SIG-M5 (cell line): ENCODE results near the gene PAIP2.
"Not testable (repeated sequence)": the region's sequence is repeated elsewhere in the genome, so short reads cannot be mapped to it uniquely, and the experiment has no call there.

Source experiments
- DNase-seq: peaks from one replicate; lab custom pipeline; 2025; lab: John Stamatoyannopoulos, UW

The PAIP2 gene

GRCh38 chr5:139378101-139378825, 36.6 kb downstream of the PAIP2 start:
- no peak for DNase-seq

DNA sequence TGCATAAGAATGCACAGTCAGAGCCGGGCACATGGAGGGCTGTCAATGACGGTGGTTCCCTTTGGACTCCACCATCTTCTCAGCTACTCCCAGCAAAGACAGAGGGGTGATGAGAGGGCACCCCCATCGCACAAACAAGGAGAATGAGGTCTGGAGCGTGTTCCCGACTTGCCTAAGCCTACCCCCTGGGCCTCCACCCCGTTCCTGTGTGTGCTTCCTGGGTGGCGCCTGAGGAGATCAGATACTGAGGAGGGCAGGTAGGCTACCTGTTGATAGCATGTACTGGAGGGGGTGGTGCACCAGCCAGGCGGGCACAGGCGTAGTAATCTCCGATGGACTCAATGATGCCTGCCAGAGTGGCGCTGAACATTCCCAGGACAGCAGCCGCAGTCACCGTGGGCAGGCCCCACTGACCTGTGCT, 37.3 kb downstream of the PAIP2 start:
- no peak for DNase-seq

DNA sequence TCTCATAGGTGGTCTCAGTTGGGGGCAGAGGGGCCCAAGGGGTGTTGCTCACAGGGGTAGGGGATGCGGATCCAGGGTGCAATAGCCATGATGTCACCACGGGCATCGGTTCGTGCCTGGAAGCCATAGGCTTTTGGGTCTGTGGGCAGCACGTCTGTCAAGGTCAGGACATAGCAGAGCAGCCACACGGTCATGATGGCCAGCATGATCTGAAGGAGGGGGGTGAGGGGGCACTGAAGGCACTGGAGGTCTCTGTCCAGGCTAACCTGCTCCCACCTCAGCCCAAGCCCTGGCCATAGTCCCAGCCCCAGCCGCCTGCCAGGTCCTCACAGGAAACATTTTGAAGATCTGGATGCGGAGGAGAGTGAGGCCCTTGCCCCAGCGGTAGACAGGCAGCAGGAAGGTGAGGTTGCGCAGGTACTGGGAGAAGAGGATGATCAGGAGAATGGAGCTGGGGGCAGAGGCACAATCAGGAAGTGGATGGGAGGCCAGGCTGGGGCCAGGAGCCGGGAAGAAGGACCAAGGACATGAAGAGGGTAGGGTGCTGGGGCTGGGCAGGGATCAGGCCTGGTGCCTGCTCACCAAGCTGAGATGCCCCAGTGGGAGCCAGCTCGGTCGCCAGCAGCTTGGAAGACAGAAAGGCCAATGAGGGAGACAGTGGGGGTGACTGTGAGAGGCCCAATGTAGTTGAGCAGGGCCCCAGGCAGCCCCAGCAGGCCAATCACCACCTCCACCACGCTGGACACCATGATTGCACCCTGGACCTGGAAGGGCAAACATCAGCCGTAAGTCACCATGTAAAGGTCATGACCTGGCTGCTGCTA, 38.2 kb downstream of the PAIP2 start:
- DNase-seq, result no peak

GRCh38 chr5:139381837-139382761, 40.4 kb downstream of the PAIP2 start:
- no peak for DNase-seq

GRCh38 chr5:139382807-139383206, 41.2 kb downstream of the PAIP2 start:
- DNase-seq, result no peak

DNA sequence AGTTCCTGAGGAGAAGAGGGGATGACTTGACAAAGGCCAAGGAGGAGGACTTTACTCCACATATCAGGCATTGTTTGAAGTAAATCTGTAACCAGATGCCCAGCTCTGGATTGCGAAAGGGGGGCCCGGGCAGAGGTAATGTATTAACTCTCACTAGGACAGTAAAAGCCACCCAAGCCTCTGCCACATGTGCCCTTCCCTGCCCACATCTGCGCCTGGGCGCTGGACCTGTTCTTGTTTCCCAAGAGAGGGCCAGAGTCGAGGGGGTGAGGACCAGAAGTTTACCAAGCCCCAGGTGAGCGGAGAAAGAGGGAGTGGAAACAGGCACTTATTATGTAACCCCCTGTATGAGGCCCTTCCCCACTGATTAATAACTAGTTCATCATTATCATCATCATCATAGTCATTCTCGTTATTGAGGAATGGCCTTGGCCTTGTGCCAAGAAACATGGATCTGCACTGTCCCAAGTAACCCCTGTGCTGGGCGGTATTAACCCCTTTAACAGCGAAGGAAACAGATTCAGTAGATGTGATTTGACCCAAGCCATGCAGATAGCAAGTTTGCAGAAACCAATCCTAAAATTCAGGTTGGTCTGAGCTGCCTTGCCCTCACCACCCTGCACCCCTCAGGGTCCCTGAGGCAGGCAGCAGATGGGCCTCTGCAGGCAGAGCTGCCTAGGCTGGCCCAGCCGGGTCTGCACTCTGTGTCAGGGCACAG, 41.8 kb downstream of the PAIP2 start, which contains the start of gene SLC23A1:
Gene SLC23A1 (minus strand): TSS at position 23 of the 718 bp plus-strand sequence. CDS start 44 bp downstream, outside the sequence.
- no peak for DNase-seq

DNA sequence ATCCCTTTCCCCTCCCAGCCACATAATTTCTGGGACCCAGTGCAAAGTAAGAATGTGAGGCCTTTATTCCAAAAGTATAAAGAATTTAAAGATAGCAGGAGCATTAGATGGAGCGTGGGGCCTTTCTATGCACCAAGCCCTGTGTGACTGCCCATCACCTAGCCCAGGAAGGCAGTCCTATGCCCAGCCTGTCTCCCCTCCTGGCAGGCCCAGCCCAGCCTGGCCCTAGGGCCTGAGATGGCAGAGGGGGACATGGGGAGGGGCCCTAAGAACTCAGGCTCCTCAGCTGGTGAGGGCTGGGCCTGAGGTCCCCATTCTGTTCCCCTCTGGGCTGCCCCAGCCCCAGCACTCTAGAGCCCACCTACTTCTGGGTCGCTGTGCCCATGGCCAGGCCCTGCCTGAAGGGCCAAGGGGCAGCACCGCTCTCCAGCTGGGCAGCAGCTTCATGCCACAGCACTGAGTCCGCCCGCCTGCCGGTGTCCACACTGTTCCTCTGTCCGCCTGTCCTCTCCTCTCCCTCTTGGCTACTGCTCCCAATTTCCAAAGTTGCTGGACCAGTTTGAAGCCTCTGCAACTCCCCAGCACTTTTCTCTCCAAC, 42.4 kb downstream of the PAIP2 start:
- no peak for DNase-seq

GRCh38 chr5:139384591-139385051, 43.0 kb downstream of the PAIP2 start:
- DNase-seq, result no peak

DNA sequence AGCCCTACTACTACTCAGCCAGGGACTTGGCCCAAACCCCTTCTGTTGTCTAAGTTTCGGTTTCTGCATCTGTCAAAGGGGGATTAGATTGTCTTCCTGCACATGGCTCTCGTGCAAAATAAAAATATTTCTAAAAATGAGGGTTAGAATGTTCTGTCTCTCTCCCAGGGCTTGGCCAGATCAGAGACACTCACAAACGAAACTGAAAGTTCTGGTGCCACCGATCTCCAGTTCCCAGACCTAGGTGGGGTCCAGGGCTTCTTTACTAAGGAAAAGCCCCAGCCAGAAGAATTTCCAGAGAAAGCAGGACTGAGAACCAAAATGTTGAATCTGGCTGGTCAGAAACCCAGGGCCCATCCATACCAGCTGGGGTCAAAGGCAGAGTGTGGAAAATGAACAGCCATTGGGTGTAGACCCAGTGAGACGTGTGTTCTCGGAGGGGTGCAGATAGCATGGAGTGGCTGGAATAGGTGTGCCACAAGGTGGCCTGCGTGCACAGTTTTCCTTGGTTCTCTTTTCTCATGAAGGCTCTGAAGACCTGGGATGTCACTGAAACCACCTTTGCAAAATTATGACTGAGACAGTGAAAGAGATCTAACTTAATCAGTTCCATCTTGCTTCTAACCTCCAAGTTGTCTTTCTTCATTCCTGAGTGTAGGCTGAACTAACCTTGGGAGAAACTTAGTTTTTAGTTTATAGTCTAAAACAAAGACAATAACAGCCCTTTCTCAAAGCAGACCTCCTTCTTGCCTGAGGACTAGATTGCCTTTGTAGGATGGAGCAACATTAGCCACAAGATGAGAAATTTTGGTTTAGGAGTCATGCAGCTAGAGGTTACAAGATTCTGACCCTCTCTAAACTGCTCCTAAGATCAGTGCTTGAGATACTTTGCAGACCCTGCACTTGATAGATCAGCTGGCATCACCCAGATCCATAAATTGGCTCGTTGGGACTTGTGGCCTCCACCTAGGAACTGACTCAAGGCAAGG, 43.7 kb downstream of the PAIP2 start:
- DNase-seq, result peak; percentile 11

- DNase-seq, result no peak
Measured at GRCh38 chr5:139386050-139386438, 44.4 kb downstream of the PAIP2 start.

- not testable (repeated sequence) for DNase-seq
Measured at GRCh38 chr5:139386956-139387355, 45.3 kb downstream of the PAIP2 start.

DNA sequence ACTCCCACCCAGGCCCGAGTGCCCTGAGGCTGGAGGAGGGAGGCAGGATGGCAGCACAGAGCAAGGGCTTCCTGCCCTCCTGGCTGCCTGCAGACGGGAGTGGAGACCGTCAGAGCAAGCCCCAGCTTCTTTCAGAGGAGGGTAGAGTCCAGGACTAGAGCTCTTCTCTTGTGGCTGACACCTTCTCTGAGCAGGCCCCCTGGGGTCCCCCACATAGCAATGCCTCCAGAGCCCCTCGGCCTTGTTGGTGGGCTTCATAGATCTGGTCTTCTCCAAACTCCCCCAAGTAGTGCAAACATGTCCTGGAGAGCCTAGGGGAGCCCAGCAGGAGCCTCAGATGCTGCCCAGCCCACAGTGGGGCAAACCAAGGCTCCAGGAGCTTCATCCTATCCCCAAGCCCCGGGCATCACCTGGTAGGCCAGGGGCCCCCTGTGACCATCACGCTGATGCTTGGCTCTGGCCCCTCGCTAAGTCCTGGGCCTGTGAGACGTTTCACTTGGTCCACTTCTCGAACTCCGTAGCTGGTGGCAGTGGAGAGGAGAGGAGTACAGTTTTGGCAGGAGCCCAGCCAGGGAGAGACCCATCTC, 46.0 kb downstream of the PAIP2 start:
- DNase-seq, result no peak

- no peak for DNase-seq
Measured at GRCh38 chr5:139388198-139388821, 46.7 kb downstream of the PAIP2 start.

DNA sequence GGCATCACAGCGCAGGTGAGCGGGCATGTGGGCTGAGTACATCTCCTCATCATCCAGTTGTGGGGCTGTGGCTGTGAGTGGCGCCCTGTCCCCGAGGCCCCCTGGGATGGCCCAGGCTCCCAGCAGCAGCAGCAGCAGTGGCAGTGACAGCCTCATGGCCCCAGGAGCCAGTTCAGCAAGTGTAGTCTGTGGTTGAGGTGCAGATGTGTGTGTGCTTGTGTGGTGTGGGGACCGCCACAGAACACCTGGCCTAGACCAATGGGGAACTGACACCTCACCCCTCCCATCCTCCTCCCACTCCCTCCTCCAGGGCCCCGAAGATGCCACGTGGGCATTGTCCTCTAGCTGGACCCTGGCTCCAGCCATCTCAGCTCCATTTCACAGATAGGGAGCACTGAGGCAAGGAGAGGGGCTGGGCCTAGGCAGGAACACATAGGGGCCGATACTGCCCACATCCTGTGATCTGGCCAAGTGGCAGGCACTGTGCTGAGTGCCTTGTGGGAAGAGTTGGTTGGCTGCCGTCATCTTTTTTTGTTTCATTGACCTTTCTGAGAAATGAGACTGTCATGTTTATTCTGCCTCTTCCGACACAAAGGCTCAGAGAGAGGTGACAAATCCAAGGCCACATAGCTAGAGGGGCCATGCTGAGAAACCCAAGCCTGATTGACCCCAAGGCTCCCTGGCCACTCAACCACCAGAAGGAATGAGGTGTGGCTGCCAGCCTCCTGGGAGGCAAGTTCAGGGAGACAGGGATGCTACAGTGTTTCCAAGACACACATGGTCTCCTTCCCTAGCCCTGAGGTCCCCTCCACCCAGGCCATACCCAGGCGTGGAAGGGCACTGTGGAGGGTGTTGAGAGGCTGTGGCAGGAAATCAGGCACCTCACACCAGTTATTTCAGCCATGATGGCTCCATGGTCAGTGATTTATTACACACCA, 48.3 kb downstream of the PAIP2 start, which contains the start of gene MZB1:
Gene MZB1 (minus strand): TSS at position 213 of the 938 bp plus-strand sequence. CDS start 57 bp downstream, at position 156.
- no peak for DNase-seq

DNA sequence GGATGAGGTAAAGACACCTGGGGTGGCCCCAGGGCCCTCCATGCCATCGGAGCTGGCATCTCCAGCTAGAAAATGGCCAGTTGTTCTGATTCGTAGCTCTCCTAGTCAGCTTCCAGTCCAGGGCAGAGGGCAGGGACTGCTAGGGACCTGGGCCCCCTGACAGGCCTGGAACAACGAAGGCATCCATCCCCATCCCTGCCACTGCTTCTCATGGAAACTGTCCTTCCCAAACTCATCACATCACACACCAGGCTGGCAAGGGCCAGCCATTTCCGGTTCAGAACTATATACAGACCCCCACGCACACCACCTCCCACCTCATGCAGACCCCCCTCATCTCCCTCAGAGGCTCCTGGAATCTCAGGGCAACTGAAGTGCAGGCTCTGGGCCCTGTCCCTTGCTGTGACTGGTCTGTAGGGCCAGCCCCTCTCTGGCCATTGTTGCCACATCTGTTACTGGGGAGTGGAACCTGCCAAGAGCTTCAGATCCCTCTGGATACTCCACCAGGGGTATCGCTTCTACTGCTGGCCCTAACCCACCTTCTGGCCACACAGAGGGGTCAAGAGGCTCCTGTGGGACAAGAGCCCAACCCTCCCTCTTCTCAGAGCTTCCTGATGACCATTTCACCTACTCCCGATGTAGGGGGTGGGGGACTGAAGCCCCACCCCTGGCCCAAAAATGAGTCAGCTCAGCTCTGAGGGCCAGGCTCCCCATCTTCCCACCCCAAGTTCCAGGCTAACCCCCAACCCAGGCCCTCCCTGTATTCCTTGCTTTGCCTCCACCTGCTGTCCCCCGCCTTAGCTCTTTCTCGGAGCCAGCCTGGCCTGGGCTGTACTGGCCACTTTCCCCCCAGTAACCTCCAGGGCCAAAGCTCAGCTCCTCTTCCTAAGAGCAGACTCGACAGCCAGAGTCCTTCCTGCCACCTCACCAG, 49.2 kb downstream of the PAIP2 start:
- DNase-seq, result no peak

DNA sequence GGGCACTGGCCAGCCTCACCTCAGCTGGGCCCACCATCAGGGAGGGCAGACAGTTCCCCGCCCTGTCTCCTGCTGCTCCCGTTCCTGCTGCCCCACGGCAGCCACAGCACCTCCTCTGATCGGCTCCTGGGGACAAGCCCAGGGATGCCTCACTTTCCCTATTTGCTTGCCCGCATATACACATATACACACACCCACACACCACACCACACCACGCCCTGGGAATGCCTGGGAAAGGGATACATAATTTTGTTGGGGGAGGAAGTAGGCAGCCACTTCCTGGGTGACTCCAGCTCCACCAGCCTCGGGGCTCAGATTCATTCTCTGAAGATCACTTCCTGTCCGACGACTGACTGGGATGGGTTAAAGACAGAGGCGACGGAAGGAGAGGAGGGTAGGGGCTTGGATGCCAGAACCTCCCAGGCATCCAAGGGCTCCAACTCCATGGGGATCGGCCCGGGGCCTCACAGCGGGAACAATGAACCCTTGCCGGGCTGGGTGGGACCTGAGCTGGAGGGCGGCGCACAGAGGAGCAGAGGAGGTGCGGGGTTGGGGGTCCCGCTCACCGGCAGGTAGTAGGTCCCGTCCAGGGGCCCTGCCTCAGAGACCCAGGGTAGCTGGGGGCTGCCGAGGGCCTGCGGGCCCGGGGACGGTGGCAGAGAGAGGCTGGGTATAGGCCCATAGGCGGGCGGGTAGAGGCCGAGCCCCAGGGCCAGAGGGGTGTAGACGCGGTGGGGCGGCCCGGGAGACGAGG, 50.1 kb downstream of the PAIP2 start:
- no peak for DNase-seq
